Parathyroid adenoma (tissue), 2 donors: Measurements from ENCODE around the gene ZNF100.
"Not testable (repeated sequence)": the region's sequence is repeated elsewhere in the genome, so short reads cannot be mapped to it uniquely, and the experiment has no call there.

Experiments used
- H2AFZ ChIP-seq: fragments of 300-600 bp; sonication (generic); one replicate; pipeline ENCODE4 v1.7.0; 2017; ENCODE audit warnings: antibody characterized with exemption, mild to moderate bottlenecking
- H3K27ac ChIP-seq: fragments of 300-600 bp; sonication (generic); one replicate; pipeline ENCODE4 v1.7.0; 2017
- H3K27me3 ChIP-seq: fragments of 300-600 bp; sonication (generic); one replicate; pipeline ENCODE4 v1.7.0; 2017; ENCODE audit warnings: low read length; ENCODE audit not compliant: control insufficient read depth, insufficient read depth
- H3K36me3 ChIP-seq: fragments of 300-600 bp; sonication (generic); one replicate; pipeline ENCODE4 v1.7.0; 2017; ENCODE audit warnings: low read length; ENCODE audit not compliant: control insufficient read depth, insufficient read depth
- H3K4me1 ChIP-seq: fragments of 300-600 bp; sonication (generic); one replicate; pipeline ENCODE4 v1.7.0; 2017; ENCODE audit warnings: control low read depth
- H3K4me2 ChIP-seq: fragments of 300-600 bp; sonication (generic); one replicate; pipeline ENCODE4 v1.7.0; 2017; ENCODE audit warnings: low read length
- H3K4me3 ChIP-seq: fragments of 300-600 bp; sonication (generic); one replicate; pipeline ENCODE4 v1.7.0; 2017; ENCODE audit warnings: low read depth, low read length
- H3K79me2 ChIP-seq: fragments of 300-600 bp; sonication (generic); one replicate; pipeline ENCODE4 v1.7.0; 2017; ENCODE audit warnings: control low read depth
- H3K9ac ChIP-seq: fragments of 300-600 bp; sonication (generic); one replicate; pipeline ENCODE4 v1.7.0; 2017; ENCODE audit warnings: mild to moderate bottlenecking
- H3K9me3 ChIP-seq: fragments of 300-600 bp; sonication (generic); one replicate; pipeline ENCODE4 v1.7.0; 2017; ENCODE audit warnings: low read length; ENCODE audit not compliant: control insufficient read depth
- CTCF ChIP-seq: fragments of 300-600 bp; sonication (generic); IDR thresholded peaks from one replicate; pipeline ENCODE4 v1.7.0; 2017; ENCODE audit warnings: antibody characterized with exemption, mild to moderate bottlenecking
- donor health status: primary hyperparathyroidism.

ZNF100 gene

DNA sequence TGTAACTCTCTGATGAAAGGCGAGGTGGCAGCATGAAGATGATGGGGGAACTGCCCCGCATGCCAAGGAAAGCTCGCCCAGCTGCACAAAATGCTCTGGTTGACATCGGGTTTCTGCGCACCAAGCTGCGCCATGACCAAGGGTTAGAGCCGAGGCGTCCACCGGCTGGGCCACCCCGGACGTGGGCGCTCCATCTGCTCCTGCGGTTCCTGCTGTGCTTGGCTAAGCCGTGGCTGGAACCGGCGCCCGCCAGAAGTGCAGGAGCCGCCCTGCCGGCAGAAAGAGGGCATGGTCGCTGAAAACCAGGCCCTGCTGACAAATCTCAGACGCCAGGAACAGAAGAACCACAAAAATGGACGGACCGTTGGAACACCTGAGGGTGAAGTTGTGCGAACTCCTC lies 57.9 kb downstream of the ZNF100 start:
- H3K4me2 ChIP-seq, result no peak overlapping the region
- no peak overlapping the region for H3K27ac ChIP-seq
- H3K79me2 ChIP-seq, result no peaks in the 10 kb centered on the region
- H3K4me1 ChIP-seq, result no peaks in the 10 kb centered on the region
- H3K9me3 ChIP-seq, result no peaks in the 10 kb centered on the region
- no peak overlapping the region for H2AFZ ChIP-seq
- no peak overlapping the region for H3K9ac ChIP-seq
- H3K36me3 ChIP-seq, result no peaks in the 10 kb centered on the region
- H3K27me3 ChIP-seq, result no peaks in the 10 kb centered on the region
- no peak overlapping the region for H3K4me3 ChIP-seq
- no peak for TF ChIP-seq CTCF

- H3K9me3 ChIP-seq, H3K27ac ChIP-seq, H3K36me3 ChIP-seq, H3K9ac ChIP-seq, H3K79me2 ChIP-seq, H3K27me3 ChIP-seq, H3K4me1 ChIP-seq, H3K4me2 ChIP-seq, H2AFZ ChIP-seq, H3K4me3 ChIP-seq: not testable (repeated sequence)
Observed at GRCh38 chr19:21707878-21708277, 59.5 kb downstream of the ZNF100 start.

DNA sequence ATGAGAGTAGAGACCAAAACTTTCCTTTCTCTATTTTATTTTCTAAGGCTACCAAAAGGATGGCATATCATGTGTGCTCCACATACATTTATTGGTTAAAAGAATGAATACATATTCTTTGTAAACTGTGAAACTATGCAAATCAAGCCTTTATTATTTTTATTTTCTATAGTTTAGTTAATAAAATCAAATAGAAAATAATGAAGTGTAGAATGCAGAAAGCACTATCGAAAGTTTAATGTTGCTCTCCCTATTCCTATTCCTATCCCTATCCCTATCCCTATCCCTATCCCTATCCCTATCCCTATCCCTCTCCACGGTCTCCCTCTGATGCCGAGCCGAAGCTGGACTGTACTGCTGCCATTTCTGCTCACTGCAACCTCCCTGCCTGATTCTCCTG lies 60.3 kb downstream of the ZNF100 start:
- Histone ChIP-seq H3K9ac (no peak overlapping the region), H2AFZ (no peak overlapping the region), H3K36me3 (no peaks in the 10 kb centered on the region), H3K4me3 (no peak overlapping the region), H3K4me2 (no peak overlapping the region), H3K27me3 (no peaks in the 10 kb centered on the region), H3K4me1 (no peaks in the 10 kb centered on the region), H3K9me3 (no peaks in the 10 kb centered on the region), H3K27ac (no peak overlapping the region), H3K79me2 (no peaks in the 10 kb centered on the region)
- no peak for TF ChIP-seq CTCF

- no peak overlapping the region for H3K9ac ChIP-seq
- no peaks in the 10 kb centered on the region for H3K4me1 ChIP-seq
- no peak overlapping the region for H3K27ac ChIP-seq
- no peak overlapping the region for H3K4me3 ChIP-seq
- no peaks in the 10 kb centered on the region for H3K27me3 ChIP-seq
- H3K9me3 ChIP-seq, result no peaks in the 10 kb centered on the region
- no peaks in the 10 kb centered on the region for H3K79me2 ChIP-seq
- no peak overlapping the region for H2AFZ ChIP-seq
- no peaks in the 10 kb centered on the region for H3K36me3 ChIP-seq
- H3K4me2 ChIP-seq, result no peak overlapping the region
- no peak for TF ChIP-seq CTCF
Observed at GRCh38 chr19:21705393-21705792, 62.0 kb downstream of the ZNF100 start.

- H3K79me2 ChIP-seq, result no peaks in the 10 kb centered on the region
- no peak overlapping the region for H3K27ac ChIP-seq
- TF ChIP-seq CTCF, result no peak
- no peak overlapping the region for H3K4me3 ChIP-seq
- H3K27me3 ChIP-seq, result no peaks in the 10 kb centered on the region
- H3K36me3 ChIP-seq, result no peaks in the 10 kb centered on the region
- no peak overlapping the region for H2AFZ ChIP-seq
- H3K4me2 ChIP-seq, result no peak overlapping the region
- no peaks in the 10 kb centered on the region for H3K4me1 ChIP-seq
- no peak overlapping the region for H3K9ac ChIP-seq
- no peaks in the 10 kb centered on the region for H3K9me3 ChIP-seq
Observed at GRCh38 chr19:21704320-21704719, 63.1 kb downstream of the ZNF100 start.
